Prostate gland (tissue), 2 donors: Measurements from ENCODE around the gene RMP24.

Experiments
- DNase-seq: peaks from one replicate; pipeline ENCODE4 v3.0.0-alpha.2; 2019; ENCODE audit warnings: low spot score
- H3K27ac ChIP-seq, 2 donors: fragments of 200-600 bp; sonication (generic); 2 replicates each; pipeline ENCODE4 v1.5.1; 2017 to 2019
- H3K27me3 ChIP-seq: fragments of 200-600 bp; sonication (generic); replicated peaks from 2 replicates; pipeline ENCODE4 v1.5.1; 2019; ENCODE audit not compliant: insufficient read depth
- H3K36me3 ChIP-seq, 2 donors: fragments of 200-600 bp; sonication (generic); 1 replicate in 1 of 2; 2 replicates in 1 of 2; pipeline versions ENCODE4 v1.5.1 to v1.8.1; 2017 to 2019
- H3K4me1 ChIP-seq: fragments of 200-600 bp; sonication (generic); replicated peaks from 2 replicates; pipeline ENCODE4 v1.5.1; 2019
- H3K4me3 ChIP-seq, 2 donors: fragments of 200-600 bp; sonication (generic); 2 replicates each; pipeline ENCODE4 v1.5.1; 2017 to 2019
- H3K9me3 ChIP-seq: fragments of 200-600 bp; sonication (generic); 2 replicates; pipeline ENCODE4 v1.5.1; 2017
- POLR2A ChIP-seq: fragments of 450-650 bp; IDR thresholded peaks from one replicate; pipeline ENCODE4 v1.6.1; 2016; ENCODE audit warnings: antibody characterized with exemption, mild to moderate bottlenecking
- POLR2AphosphoS5 ChIP-seq: sonication (generic); formaldehyde crosslinking; IDR thresholded peaks from one replicate; pipeline ENCODE4 v1.6.1; 2017; ENCODE audit warnings: antibody characterized with exemption
- WGBS: methylation state at CpG from one replicate; pipeline ENCODE4 v1.1.5; 2018; 5-methylcytosine and 5-hydroxymethylcytosine counted together
- intact Hi-C: fragments of 100-400 bp; cut with DNase I; formaldehyde crosslinking; loops from one replicate; pipeline ENCODE4 v1.14.2; 2022
- TF ChIP-seq, protein P1 (sequence below), 4 experiments: fragments of 200-600 bp in 2 of 4; fragments of 450-650 bp in 2 of 4; sonication (generic) in 2 of 4; IDR thresholded peaks; 1 replicate in 3 of 4; 2 replicates in 1 of 4; pipeline ENCODE4 v1.5.1; 2016 to 2019; ENCODE audit warnings: antibody characterized with exemption in 4 of 4, mild to moderate bottlenecking in 2 of 4, moderate library complexity in 2 of 4

RMP24 gene

DNA sequence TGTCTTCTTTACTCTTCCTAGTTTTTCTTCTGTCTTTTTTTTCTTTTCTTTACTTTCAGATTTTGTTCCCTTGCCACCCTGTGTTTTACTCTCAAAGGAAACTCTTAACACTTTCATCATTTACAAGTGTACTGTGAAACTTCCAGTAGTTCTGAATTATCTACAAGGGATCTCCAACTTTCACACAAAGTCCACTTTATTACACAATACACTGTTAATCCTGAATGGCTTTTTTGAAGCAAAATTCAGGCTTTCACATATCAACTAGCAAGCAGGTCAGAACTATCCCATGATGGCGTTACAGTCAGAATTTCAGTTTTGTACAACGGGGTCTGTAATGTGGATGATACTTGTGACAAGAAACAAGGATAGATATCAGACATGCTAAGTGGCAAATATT lies 34.5 kb downstream of the RMP24 start:
- Histone ChIP-seq H3K27ac (no peak overlapping the region), H3K36me3 (no peaks in the 10 kb centered on the region), H3K4me1 (no peaks in the 10 kb centered on the region), H3K27me3 (no peaks in the 10 kb centered on the region), H3K9me3 (no peaks in the 10 kb centered on the region), H3K4me3 (no peak overlapping the region)
- 91% methylated on average over 2 of the region's 2 CpGs for WGBS
- intact Hi-C loops = no loop called here
- TF ChIP-seq POLR2AphosphoS5 (no peak), POLR2A (no peak)
- TF ChIP-seq, protein P1, sequence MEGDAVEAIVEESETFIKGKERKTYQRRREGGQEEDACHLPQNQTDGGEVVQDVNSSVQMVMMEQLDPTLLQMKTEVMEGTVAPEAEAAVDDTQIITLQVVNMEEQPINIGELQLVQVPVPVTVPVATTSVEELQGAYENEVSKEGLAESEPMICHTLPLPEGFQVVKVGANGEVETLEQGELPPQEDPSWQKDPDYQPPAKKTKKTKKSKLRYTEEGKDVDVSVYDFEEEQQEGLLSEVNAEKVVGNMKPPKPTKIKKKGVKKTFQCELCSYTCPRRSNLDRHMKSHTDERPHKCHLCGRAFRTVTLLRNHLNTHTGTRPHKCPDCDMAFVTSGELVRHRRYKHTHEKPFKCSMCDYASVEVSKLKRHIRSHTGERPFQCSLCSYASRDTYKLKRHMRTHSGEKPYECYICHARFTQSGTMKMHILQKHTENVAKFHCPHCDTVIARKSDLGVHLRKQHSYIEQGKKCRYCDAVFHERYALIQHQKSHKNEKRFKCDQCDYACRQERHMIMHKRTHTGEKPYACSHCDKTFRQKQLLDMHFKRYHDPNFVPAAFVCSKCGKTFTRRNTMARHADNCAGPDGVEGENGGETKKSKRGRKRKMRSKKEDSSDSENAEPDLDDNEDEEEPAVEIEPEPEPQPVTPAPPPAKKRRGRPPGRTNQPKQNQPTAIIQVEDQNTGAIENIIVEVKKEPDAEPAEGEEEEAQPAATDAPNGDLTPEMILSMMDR (IDR thresholded peaks at IDR 0.05) = no peak
- no peak for DNase-seq

DNA sequence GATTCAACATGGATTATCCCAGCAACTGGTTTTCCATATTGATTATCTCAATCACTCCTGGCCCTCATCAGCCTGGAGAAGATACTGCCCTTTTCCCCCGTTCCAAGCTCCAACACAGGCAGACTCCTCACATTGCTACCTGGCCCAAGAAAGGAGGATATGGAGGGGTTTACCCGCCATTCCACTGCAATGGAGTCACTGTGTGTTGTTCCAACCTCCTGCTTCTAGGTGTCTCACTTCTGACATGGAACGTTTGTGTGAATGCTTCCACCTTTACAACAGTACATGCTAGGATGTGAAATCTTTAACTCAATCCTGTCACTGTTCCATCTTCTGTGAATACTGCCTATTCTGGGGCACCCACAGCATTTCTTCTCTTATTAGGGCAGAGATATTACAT lies 36.7 kb downstream of the RMP24 start:
- Histone ChIP-seq H3K4me1 (no peaks in the 10 kb centered on the region), H3K27me3 (no peaks in the 10 kb centered on the region), H3K36me3 (no peaks in the 10 kb centered on the region), H3K27ac (no peak overlapping the region), H3K9me3 (no peaks in the 10 kb centered on the region), H3K4me3 (no peak overlapping the region)
- 73% methylated on average over 3 of the region's 3 CpGs for WGBS
- intact Hi-C loops = no loop called here
- TF ChIP-seq, protein P1 (IDR thresholded peaks at IDR 0.05) = no peak
- no peak for DNase-seq

DNA sequence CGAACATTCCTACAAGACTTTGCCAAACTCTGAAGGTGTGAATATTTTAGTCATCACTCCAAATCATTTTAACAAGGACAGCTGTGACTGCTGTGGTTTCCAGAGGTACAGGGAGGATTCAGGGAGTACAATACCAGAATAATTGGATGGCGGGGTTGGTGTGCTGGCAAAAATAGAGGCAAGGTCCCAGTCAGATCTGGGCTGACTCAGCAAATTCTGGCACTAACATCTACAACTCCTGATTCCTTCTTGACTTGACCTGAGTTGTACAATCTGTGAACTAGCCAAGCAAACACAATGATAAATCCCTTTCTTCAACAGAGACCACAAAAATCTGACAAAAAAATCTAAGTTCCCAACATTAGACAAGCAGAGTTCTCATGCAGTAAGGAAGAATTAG lies 40.4 kb downstream of the RMP24 start:
- Histone ChIP-seq H3K9me3 (no peaks in the 10 kb centered on the region), H3K4me3 (no peak overlapping the region), H3K27me3 (no peaks in the 10 kb centered on the region), H3K4me1 (peaks cover 5% of the 10 kb centered on the region), H3K36me3 (no peaks in the 10 kb centered on the region), H3K27ac (no peak overlapping the region)
- no peak for TF ChIP-seq POLR2AphosphoS5
- TF ChIP-seq, protein P1 (IDR thresholded peaks at IDR 0.05) = no peak
- DNase-seq = no peak
- WGBS = 91% methylated on average over 2 of the region's 2 CpGs
- intact Hi-C loops = no loop called here

DNA sequence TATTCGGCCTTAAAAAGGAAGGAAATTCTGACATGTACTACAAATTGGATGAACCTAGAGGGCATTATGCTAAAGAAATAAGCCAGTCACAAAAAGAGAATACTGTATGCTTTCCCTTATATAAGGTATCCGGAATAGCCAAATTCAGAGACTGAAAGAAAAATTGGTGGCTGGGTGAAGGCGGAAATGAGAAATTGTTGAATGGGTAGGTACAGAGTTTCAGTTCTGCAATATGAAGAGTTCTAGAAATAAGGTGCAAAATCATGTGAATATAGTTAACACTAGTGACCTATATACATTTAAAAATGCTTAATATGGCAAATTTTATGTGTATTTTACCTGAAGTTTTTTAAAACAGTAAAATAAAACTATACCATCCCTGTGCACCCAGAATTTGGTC lies 43.1 kb downstream of the RMP24 start:
- Histone ChIP-seq H3K27ac (no peak overlapping the region), H3K4me1 (peaks cover 5% of the 10 kb centered on the region), H3K9me3 (no peaks in the 10 kb centered on the region), H3K36me3 (no peaks in the 10 kb centered on the region), H3K27me3 (no peaks in the 10 kb centered on the region), H3K4me3 (no peak overlapping the region)
- WGBS = 92% methylated on average over 3 of the region's 3 CpGs
- no peak for DNase-seq
- intact Hi-C loops = loop anchor here (5.0 kb wide), 1 partner anchor 267 kb away; no protein-coding TSS in a partner anchor
- TF ChIP-seq, protein P1 (IDR thresholded peaks at IDR 0.05) = no peak
- TF ChIP-seq POLR2A = no peak
- no peak for TF ChIP-seq POLR2AphosphoS5

DNA sequence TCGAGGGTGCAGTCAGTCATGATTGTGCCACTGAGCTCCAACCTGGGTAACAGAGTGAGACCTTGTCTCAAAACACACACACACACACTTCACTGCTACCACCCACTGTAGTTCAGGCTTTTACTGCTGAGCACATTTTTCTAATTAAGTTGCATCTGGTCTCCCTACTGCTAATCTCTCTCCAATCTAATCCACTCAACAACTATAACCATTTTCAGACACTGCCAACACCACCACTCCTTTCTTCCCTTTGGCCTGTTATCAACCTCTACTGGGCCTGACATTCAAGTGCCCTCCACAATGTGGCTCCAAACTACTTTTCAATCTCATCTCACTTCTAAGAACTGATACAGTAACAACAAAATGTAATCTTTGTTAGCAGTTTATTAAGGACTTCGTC lies 44.8 kb downstream of the RMP24 start:
- Histone ChIP-seq H3K4me1 (peaks cover 5% of the 10 kb centered on the region), H3K4me3 (no peak overlapping the region), H3K36me3 (no peaks in the 10 kb centered on the region), H3K27ac (no peak overlapping the region), H3K9me3 (no peaks in the 10 kb centered on the region), H3K27me3 (no peaks in the 10 kb centered on the region)
- no peak for TF ChIP-seq POLR2A
- TF ChIP-seq POLR2AphosphoS5 = no peak
- TF ChIP-seq, protein P1 (IDR thresholded peaks at IDR 0.05) = no peak
- 79% methylated on average over 2 of the region's 2 CpGs for WGBS
- DNase-seq = no peak
- intact Hi-C loops = loop anchor here (5.0 kb wide), 1 partner anchor 265 kb away; no protein-coding TSS in a partner anchor
